HG02840 (cell line): ENCODE measurements around the gene UBE2G2.

Experiments
- ATAC-seq: cut with Tn5 transposase; IDR thresholded peaks from one replicate; pipeline ENCODE4 v1.9.1; 2021; ENCODE audit warnings: mild to moderate bottlenecking, moderate library complexity, moderate number of reproducible peaks; ENCODE audit not compliant: unreplicated experiment, low FRiP score

Gene UBE2G2

DNA sequence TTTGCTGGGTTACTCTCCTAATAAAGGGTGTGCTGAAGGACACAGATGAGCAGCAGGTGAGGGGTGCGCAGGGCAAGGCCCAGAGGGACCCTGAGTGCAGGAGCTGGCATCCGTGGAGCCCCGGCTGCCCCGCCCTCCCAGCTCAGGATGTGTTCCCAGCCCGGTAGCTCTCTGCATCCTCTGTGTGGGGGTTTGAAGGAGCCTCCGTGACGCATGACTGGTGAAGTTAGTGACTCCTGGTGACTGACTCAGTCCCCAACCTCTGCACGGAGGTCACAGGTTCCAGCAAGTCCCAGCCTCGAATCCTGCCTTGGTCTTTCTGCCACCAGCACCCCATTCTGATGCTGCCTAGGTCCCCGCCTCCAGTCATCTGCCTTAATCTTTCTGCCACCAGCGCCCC lies 68.7 kb downstream of the UBE2G2 start:
- no peak for ATAC-seq

DNA sequence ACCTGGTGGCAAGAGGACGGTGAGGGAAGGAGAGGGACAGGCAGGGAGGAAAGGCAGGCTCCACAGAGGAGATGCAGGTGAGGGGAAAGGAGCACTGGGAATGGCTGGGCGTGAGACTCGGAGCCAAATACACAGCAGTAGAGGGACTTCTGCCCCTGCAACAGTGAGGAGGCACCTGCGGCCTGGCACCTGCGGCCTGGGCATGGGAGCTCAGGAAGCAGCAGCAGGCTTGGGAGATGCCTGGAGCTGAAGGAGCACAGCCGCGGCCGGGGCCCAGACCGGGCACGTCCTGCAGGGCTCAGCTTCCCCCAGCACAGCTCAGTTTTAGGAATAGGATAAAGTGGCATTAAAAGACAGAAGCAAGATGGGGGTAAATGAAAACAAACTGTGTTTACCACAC lies 69.4 kb downstream of the UBE2G2 start:
- ATAC-seq: no peak

DNA sequence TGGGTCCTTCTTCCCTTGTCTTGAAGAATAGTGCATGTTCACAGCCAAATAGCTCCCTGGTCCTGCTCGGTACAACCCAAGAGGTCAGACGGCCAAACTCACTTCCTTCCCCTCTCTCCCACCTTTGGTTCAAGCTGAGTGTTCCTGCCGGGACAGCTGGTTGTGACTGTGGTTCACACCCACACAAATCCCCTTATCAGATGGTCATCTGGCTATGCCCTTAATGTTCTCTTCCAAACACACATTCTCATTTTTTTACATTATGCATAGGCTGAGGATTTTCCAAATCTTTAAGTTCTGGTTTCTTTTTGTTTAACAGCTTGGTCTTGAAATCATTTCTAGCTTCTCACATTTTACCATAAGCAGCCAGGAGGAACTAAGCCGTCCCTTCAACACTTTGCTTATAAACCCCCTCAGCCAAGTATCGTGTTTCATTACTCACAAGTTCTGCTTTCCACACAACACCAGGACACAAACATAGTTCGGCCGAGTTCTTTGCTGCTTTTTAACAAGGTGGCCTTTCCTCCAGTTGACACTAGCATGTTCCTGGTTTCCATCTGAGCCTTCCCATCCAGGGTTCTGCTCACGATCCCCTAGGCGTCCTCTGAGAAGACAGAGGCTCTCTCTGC lies 70.6 kb downstream of the UBE2G2 start:
- no peak for ATAC-seq

DNA sequence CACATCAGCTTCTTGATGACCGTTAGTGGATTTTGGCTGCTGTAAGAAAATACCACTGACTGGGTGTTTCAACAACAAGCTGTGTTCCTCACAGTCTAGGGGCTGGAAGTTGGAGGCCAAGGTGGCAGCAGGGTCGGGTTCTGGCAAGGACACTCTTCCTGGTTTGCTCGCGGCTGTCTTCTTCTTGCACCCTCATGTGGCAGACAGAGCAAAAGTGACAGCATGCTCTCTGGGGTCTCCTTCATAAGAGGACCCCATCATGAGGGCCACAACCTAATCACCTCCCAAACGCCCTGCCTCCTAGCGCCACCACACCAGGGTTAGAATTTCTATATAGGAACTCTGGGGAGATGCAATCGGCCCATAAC lies 71.6 kb downstream of the UBE2G2 start:
- no peak for ATAC-seq

DNA sequence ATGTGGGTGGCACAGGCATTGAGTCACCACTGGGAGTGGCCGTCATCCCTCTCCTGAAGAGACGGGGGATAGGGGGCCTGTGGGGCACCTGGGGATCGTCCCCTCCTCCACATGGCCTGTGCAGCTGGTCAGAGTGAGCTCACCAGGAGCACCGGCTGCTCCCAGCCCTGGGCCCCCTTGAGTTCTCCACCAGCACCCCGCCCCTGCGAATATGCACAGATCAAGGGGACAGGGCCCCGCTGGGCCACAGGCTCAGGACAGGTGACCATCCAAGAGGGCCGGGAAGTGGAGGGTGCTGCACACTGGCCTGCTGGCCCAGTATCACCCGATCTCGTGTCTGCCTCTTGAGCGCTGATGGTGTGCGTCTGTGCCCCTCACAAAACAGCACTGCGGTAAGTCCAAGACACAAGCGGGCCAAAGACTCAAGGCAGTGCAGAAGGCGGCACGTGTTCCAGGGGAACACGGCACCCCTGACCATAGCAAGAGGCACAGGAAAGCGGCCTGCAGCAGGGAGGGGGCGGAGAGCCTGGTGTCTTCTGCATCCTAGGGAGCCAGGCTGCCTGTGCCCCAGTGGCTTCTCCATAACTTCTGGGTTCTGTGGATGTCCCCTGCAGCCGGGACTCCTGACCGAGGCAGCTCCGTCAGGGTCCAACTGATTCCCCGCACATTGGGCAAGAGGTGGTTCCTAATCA lies 72.1 kb downstream of the UBE2G2 start:
- ATAC-seq: no peak

DNA sequence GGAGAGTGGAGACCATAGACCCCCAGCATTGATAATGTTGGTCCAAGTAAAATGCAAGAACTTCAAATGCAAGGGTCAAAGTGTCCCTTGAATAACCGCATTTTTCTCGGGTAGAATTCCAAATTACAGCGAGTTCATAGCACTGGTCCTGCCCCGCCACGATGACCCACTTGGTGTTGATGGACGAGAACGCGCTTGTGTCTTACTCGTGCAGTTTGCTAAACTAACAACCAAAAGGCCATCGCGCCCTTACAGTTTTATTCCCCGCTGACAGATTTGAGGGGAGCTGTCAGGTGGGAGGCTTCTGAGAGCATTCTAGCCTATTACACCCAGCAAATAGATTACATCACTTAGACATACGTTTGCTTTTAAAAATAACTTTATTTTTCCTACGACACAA lies 72.9 kb downstream of the UBE2G2 start:
- no peak for ATAC-seq

DNA sequence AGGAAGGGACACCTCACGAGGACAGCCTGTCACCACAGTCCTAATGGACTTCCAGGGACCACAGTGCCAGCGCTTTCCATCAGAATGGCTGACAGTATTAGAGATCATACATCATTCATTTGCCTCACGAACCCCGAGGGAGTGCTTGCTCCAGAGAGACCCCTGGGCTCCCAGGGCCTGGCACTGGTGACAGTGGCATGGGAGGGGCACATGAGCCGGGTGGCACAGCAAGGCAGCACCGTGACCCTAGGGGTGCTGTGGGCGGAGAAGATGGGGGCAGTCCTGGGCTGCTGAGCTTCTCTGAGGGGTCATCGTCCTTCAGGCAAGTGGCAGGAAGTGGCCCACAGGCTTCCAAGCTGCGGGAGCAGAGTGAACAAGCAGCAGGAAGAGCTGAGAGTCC lies 73.9 kb downstream of the UBE2G2 start:
- ATAC-seq: no peak

DNA sequence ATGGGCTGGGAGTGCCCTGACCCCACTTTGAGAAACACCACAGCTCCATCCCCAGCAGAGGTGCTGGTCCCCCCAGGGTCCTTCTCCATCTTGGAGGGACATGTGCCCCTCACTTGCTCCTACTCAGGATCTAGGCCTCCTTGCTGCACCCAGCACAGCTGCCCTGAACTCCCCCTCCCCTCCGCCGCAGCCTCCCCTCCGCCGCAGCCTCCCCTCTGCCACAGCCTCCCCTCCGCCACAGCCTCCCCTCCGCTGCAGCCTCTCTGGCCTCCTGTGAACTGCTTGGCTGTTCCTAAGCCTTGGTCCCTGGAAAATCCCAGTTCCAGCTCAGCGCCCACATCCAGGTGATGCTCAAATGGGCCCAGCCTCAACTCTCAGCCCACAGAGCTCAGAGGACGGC lies 74.3 kb downstream of the UBE2G2 start:
- ATAC-seq: no peak

DNA sequence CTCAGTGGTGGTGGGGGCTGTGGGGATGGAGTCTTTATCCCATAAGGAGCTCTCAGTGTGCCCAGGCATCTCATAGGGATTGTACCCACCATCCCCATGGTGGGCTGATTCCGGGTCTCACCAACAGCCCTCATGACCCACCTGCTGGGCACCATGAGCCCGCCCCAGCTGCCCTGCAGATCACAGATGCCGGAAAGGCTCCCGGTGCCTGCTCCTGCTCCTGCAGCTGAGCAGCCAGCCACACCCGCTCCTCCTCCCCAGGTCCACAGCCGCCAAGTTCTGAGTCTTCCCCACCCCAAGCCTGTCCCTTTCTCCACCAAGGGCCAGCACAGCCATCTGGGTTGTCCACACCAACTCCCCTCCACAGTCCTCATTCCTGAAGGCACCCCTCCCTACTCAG lies 74.8 kb downstream of the UBE2G2 start:
- no peak for ATAC-seq

DNA sequence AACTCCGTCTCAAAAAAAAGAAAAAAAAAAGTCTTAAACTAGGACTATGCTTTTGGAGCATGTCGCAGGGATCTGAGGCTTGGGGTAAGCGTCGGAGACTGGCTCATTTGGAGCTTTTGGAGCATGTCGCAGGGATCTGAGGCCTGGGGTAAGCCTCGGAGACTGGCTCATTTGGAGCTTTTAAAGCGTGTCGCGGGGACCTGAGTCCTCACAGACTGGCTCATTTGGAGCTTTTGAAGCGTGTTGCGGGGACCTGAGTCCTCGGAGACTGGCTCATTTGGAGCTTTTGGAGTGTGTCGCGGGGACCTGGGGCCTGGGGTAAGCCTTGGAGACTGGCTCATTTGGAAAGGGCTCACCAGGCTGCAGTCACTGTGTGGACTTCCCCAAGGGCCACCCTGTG lies 76.7 kb downstream of the UBE2G2 start:
- no peak for ATAC-seq

DNA sequence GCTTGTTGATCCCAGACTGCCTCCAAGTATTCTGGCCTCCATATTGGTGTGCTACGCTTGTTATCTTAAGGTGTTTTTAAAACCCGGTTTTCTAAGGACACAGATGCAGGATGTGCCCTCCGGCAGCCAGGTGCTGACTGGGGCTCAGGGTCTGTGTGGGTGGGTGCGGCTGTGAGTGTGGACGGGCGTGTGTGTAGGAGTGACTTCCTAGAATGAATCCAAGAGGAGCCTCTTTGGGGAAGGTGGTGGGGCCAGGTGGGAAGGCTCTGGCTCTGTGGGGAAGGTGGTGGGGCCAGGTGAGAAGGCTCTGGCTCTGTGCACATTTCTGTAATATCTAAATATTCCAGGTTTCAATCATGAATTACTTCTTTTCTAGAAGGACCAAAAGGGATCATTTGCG lies 77.4 kb downstream of the UBE2G2 start:
- no peak for ATAC-seq

DNA sequence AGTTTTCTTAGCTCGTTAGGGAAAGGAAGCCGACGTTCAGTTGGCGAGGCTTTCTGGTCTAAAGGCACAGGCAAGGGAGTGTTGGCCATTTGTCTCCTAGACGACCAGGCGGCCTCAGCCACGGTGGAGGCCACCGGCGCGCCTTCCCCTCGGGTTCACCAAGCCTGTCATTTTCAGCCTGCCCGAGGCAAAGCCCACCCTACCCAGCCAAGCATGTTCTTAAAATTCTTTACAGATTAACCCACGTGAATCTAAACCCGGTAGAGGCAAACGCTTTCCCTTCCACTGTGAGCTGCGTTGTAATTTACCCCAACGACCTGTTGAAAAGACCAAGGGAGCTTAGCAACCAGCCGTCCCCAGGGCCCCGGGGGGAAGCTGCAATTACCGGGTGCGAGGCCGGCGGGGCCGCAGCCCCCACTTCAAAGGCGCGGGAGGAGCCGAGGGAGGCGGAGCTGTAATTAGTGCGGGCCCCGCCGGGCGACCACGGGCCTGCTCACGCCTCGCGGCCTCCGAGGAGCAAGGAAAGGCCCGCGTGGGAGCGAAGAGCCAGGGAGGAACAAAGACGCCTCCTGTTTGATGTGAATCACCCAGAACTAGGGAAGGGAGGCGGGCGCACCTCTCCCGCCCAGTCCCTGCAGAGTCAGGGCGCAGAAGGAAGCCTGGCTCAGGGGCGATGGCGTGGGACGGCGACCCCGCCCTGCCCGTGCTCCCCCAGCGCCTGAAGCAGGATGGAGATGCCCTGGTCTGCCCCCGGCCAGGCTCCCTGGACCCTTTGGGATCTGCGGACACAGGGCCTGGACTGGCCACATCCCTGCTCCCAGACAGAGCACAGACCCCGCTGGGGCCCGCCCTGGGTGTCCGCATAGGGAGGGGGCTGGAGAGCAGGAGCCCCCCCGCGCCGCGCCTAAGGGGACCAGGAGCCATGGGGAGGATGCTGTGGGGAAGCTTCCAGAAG lies 78.2 kb downstream of the UBE2G2 start:
- ATAC-seq: no peak

DNA sequence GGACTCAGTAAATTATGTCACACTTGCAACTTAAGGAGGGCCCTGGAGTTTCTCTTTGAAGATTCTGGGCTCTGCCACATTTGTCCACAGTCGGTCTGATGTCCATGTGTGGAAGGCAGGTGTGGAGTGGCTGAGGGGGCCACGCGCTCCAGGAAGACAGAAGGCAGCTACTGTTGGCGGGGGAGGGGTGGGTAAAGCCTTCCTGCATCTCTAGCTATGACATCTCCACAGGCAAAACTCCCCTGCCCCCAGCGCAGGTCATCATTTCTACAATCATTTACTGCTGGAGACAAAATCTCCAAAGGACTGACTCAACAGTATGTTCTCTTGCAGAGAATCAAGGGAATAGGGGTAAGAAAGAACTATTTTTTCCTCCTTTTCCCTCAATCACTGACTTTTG lies 78.9 kb downstream of the UBE2G2 start:
- ATAC-seq: no peak

DNA sequence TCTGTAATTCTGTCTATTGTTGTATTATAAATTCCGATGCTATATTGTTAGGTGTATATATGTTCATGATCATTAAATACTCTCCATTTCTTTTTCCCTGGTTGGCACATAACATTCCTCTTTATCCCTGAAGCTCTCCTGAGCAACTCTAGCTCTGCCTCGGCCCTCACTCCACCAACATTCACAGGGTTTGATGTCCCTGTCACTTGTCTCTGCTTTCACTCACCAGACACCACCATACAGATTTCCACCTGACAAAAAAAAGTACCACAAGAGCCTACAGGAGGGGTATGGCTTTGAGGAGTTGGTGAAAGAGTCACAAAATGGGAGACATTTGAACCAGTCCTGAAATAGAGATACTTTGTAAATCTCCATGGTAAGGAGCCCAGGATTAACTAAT lies 81.5 kb downstream of the UBE2G2 start:
- ATAC-seq: no peak
